ENCODE results near the gene SLAMF7. TPM values are rescaled to one million over a fixed set of nuclear protein-coding genes. Genes with fewer than 3 reads are reported as not detected.
"Not testable (repeated sequence)": the region's sequence is repeated elsewhere in the genome, so short reads cannot be mapped to it uniquely, and the experiment has no call there.

SLAMF7 gene
- total RNA-seq, 1 donor from 2014 or later: 60.1 TPM

DNA sequence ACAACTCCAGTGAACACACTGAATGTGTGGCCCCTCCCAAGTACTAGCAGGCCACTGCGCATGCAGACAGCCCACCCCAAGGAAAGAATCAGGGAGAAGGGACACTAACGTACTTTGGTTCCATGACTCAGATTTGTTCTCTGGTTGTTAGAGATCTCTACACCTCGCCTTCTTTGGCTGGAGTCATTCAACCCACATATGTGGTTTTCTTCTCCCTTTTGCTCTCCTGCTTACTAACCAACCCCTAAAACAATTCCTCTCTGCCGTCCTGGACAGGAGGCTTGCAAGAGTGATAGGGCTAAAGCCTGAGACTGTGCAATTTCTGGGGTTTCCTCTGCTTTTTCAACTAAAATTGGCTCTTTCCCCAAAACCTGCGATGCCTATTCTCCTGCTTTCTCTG lies 21.7 kb upstream of the SLAMF7 start:
- intact Hi-C loops (cut with micrococcal nuclease): no loop called here

- intact Hi-C loops (cut with micrococcal nuclease): no loop called here
Observed at GRCh38 chr1:160718210-160718609, 20.8 kb upstream of the SLAMF7 start.

DNA sequence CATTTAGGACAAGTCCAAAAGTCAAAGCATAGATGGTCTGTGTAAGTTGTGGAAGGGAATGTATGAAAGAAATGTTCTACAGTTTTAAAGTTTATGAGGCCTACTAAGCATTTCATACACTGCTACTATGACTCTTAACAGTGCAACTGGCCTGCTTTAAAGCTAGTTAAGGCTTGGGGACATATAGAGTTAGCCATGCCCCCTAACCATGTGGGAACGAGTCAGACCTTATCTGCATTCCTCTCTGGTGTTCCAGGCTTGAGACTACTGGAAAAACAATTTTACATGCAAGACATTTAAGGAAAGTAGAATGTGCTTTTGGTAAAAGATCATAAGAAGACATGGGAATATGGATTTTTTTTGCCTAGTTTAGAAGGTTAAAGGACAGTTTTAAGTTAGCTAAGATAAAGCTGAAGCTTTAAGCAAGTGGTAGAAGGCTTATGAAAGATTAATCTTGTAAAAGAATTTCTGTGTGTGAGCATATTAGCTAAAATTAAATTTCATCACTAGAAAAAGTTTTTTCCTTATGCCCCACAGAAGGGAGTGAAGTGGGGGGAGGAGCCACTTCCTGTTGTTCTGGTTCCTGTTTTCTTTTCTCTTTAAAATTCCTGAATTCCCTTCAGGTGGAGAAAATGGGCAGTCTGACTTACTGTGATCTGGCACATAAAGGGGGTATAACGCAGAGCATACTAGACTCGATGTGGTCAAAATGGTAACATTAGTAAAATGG lies 18.5 kb upstream of the SLAMF7 start:
- intact Hi-C loops (cut with micrococcal nuclease): loop anchor here (1.0 kb wide), 1 partner anchor 8 kb away; no protein-coding TSS in a partner anchor

GRCh38 chr1:160721473-160721872 lies 17.6 kb upstream of the SLAMF7 start:
- intact Hi-C loops (cut with micrococcal nuclease): no loop called here

DNA sequence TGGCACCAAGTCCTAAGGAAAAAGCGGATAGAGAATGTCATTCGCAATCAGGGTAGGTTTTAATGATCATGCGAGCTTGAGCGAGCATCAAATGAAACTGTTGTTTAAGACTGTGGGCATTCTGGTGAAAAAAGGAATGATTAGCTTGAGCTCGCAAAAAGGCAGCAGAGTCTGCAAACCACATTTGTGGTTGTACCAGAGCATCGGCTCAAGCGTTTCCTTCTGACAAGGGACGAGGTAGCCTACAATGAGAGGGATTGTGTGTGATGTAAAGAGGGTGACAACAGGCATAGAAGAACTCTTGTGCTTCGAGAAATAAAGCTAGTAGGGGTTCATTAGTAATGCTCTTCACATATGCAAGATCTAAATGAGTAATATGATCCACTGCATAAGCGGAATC lies 16.3 kb upstream of the SLAMF7 start:
- intact Hi-C loops (cut with micrococcal nuclease): no loop called here

DNA sequence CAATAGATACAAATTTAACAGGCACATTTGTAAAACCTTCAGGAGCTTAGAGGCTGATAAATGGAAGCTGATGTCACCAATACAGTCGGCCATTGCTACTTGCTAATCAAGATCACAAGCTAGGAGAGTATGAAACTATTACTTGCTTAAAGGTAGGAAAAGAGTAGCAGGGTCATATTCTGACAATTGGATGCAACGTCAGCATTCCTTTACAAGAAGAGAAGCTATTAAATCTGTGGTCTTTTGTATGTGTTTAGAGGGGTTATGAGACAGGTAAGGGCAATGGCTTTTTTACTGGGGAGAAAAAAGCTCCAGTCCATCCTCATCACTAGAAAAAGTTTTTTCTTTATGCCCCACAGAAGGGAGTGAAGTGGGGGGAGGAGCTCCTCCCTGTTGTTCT lies 15.7 kb upstream of the SLAMF7 start:
- intact Hi-C loops (cut with micrococcal nuclease): no loop called here

- intact Hi-C loops (cut with micrococcal nuclease): no loop called here
Observed at GRCh38 chr1:160724465-160725242, 14.4 kb upstream of the SLAMF7 start.

- intact Hi-C loops (cut with micrococcal nuclease): loop anchor here (1.0 to 2.0 kb wide), 4 partner anchors 15 to 225 kb away; no protein-coding TSS in a partner anchor
Observed at GRCh38 chr1:160726114-160726497, 12.9 kb upstream of the SLAMF7 start.

DNA sequence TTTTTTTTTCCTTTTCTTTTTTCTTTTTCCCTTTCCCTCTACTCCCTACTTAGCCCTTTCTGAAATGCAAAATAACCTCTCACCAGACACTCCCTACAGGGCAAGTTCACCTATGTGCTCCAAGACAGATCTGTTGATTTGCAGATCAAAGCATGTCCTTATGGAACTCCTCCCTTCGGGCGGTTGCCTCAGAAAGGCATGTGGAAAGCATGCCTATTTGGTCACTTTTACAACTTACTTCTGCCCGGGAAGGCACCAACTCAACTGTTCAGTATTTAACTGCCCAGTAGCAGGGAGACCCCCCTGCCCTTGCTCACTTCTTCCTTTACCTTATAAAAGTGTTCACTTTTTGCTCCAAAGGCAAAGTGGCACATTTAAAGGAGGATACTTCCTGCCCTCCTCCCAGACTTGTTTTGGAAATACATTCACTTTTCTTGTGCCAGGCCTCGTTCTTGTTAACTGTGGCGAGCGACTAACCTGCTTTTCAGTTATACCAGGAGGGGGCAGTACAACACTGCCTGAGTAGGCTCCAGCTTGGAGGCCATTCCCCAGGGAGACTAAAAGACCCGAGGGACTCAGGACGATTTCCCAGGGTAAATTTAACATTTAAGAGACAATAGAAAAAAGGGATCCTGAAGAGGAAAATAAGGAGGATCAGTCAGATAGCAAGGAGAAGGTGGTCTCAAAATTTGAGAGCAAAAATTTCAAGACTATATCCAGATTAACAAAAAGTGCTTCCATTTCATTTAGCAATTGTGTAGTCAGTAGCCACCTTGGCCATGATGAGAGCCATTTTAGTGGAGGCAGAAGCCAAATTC lies 12.3 kb upstream of the SLAMF7 start:
- intact Hi-C loops (cut with micrococcal nuclease): loop anchor here (1.0 to 2.0 kb wide), 10 partner anchors 14 to 264 kb away; no protein-coding TSS in a partner anchor

- intact Hi-C loops (cut with micrococcal nuclease): loop anchor here (1.0 to 2.0 kb wide), 7 partner anchors 14 to 263 kb away; no protein-coding TSS in a partner anchor
Observed at GRCh38 chr1:160727316-160727640, 11.8 kb upstream of the SLAMF7 start.

- intact Hi-C loops (cut with micrococcal nuclease): not testable (repeated sequence)
Observed at GRCh38 chr1:160731564-160731963, 7.5 kb upstream of the SLAMF7 start.

GRCh38 chr1:160731990-160732389 lies 7.1 kb upstream of the SLAMF7 start:
- intact Hi-C loops (cut with micrococcal nuclease): no loop called here

GRCh38 chr1:160733898-160734297 lies 5.1 kb upstream of the SLAMF7 start:
- intact Hi-C loops (cut with micrococcal nuclease): loop anchor here (1.0 to 2.0 kb wide), 2 partner anchors 10 to 17 kb away; no protein-coding TSS in a partner anchor

GRCh38 chr1:160734301-160734700 lies 4.7 kb upstream of the SLAMF7 start:
- intact Hi-C loops (cut with micrococcal nuclease): loop anchor here (1.0 to 2.0 kb wide), 2 partner anchors 10 to 16 kb away; no protein-coding TSS in a partner anchor

DNA sequence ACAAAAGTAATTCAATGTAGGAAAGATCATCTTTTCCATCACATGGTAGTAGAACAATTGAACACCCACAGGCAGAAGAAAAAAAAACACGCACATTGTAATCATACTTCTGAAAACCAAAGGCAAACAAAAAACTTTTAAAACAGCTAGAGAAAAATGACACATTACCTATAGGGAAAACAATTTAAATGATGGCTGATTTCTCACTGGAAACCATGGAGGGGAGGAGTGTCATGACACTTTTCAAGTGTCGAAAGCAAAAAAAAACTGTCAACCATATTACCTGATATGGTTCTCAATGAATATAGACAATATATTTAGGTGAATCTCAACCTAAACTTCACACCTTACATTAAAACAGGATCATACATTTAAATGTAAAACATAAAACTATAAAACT lies 776 bp upstream of the SLAMF7 start:
- intact Hi-C loops (cut with micrococcal nuclease): no loop called here

- intact Hi-C loops (cut with micrococcal nuclease): loop anchor here (2.0 to 5.0 kb wide), 2 partner anchors 13 to 57 kb away; partner anchors contain the start of gene LY9
Observed at GRCh38 chr1:160740133-160740688, 1.2 kb downstream of the SLAMF7 start.

- intact Hi-C loops (cut with micrococcal nuclease): loop anchor here (2.0 to 5.0 kb wide), 2 partner anchors 14 to 56 kb away; partner anchors contain the start of gene LY9
Observed at GRCh38 chr1:160741092-160741501, 2.0 kb downstream of the SLAMF7 start.

DNA sequence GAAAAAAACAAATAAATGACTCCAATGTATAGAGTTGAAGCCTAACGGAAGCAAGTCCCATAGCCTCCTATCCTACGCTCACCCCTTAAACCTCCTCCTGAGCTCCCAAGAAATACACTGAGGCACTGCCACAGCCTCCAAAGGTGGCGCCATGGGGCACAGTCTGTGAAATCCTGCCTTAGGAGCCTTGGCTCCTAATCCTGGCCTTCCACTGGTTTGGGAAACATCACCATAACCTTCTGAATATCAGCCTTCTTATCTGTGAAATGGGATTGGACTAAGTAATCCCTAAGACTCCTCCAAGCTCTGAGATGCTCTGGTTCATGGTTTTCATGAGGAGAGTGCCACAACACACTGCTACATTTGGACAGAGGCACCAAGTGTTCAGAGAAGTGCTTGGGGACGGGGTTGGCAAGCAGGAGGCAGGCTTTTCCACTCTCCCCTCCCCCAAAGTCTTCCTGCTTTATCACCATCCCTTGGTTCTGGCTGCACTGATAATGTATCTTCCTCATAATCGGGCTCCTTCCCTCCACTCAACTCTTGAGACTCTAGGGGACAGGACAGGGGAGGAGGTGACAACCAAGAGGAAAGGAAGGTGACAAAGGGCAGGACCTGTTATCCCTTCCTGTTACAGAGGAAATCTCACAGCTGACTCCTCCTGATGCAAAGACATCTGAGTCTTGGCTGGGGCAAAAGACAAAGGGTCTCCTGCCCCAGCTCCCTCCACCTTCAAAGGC lies 2.7 kb downstream of the SLAMF7 start:
- intact Hi-C loops (cut with micrococcal nuclease): loop anchor here (1.0 to 5.0 kb wide), 3 partner anchors 10 to 56 kb away; partner anchors contain the start of gene LY9

DNA sequence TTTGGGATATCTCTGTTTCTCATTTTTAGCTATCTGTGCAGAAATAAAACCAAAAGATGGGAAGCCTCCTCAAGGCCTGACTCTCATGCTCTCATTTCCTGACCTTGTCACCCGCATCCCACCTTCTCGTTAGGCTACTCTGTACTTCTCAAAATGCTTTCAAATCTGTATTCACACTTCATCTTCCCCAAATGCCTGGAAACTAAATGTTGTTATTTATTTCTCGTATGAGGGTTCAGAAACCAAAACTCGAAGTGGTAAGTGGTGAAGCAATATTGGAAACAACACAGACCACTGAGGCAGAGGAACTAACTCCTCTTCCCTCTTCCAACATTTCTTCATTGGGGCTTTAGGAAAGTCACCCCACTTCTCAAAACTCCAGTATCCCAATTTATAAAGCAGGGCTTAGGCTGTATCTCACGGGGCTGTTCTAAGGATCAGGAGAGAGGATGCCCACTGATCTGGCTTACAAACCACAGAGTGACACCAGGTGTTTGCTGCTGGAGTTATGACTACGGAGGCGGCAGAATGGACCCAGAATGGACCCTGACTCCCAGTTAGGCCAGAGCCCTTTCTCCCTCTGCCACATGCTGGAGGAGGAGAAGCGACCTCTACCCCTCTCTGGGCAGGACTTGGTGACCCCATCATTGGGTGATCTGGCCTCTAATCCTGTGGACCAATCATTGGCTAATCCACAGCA lies 3.5 kb downstream of the SLAMF7 start:
- intact Hi-C loops (cut with micrococcal nuclease): loop anchor here (1.0 to 5.0 kb wide), 2 partner anchors 9 to 55 kb away; partner anchors contain the start of gene LY9

Data from T-helper 1 cell treated with Interleukin-12 subunit alpha and Interleukin-12 subunit beta and Interleukin-4 antibody, amounts not matched to agents 30 ng/mL and 1 ng/mL, for 36 hours (primary cell).